Neural progenitor cell (in vitro differentiated cells): Measurements from ENCODE around the gene CBFA2T2.

Source experiments
- CTCF ChIP-seq: fragments of 200-600 bp; sonication (generic); IDR thresholded peaks from 2 replicates; pipeline ENCODE4 v1.5.1; 2017; ENCODE audit warnings: antibody characterized with exemption, mild to moderate bottlenecking
- EZH2 ChIP-seq: fragments of 200-600 bp; sonication (generic); IDR thresholded peaks from 2 replicates; pipeline ENCODE4 v1.6.1; 2017; ENCODE audit warnings: antibody characterized with exemption, mild to moderate bottlenecking, moderate library complexity
- EZH2phosphoT487 ChIP-seq: fragments of 200-600 bp; sonication (generic); IDR thresholded peaks from 2 replicates; pipeline ENCODE4 v1.6.1; 2017; ENCODE audit warnings: antibody characterized with exemption

GRCh38 chr20:33684533-33685327, 194.8 kb downstream of the CBFA2T2 start:
- TF ChIP-seq CTCF (no peak), EZH2phosphoT487 (no peak), EZH2 (no peak)
